ENCODE data around the gene SRP19. TPM values are rescaled to one million over a fixed set of nuclear protein-coding genes. Genes with fewer than 3 reads are reported as not detected.

Gene SRP19
- polyA plus RNA-seq (55.3 to 93.7 TPM (median 72.8 TPM) in 3 replicates), polyA minus RNA-seq (3.2 to 17.1 TPM (median 7.2 TPM) in 3 replicates)
- 69.6 TPM for polyA plus RNA-seq (2011; ENCODE audit: low read depth)
- 89.3 and 141 TPM in 2 replicates for polyA plus RNA-seq (2011; cell fraction: cytosol; rRNA removed)
- 42.5 and 77.9 TPM in 2 replicates for polyA plus RNA-seq (2011; cell fraction: nucleus; rRNA removed)
- polyA plus RNA-seq (2012; ENCODE audit: low replicate concordance) = 102 and 103 TPM in 2 replicates
- polyA minus RNA-seq (2011; cell fraction: cytosol; rRNA and poly(A)+ RNA removed) = 27.8 TPM
- 2.6 and 10.9 TPM in 2 replicates for polyA minus RNA-seq (2011; cell fraction: nucleus; rRNA and poly(A)+ RNA removed)

- TF ChIP-seq EZH2 (IDR thresholded peaks at IDR 0.05; ENCODE audit: low read length) (no peak), CTCF (optimal IDR thresholded peaks at IDR 0.05 in 1 of 3, IDR thresholded peaks at IDR 0.05 in 1 of 3, conservative IDR thresholded peaks at IDR 0.05 in 1 of 3; ENCODE audit: extremely low read depth in 1 of 3, insufficient read depth in 2 of 3, low read length in 3 of 3) (peak in 1 of 3 experiments; percentile 8)
- no peaks in the 10 kb centered on the region for H3K9me3 ChIP-seq (ENCODE audit: control insufficient read depth, low read depth, low read length)
- H3K79me2 ChIP-seq (ENCODE audit: control insufficient read depth, insufficient read depth, low read length) = peaks cover 40% of the 10 kb centered on the region
- H4K20me1 ChIP-seq (ENCODE audit: control insufficient read depth, extremely low read depth, insufficient read depth, low read length) = no peaks in the 10 kb centered on the region
- peaks cover 1 to 19% of the 10 kb centered on the region in 2 experiments for H3K36me3 ChIP-seq (ENCODE audit: control insufficient read depth in 2 of 2, extremely low read depth in 1 of 2, insufficient read depth in 2 of 2, low read length in 2 of 2)
- H3K4me2 ChIP-seq (ENCODE audit: control insufficient read depth, extremely low read depth, insufficient read depth, low read depth, low read length) = peak within 1 kb of the TSS; percentile 96
- DNase-seq (ENCODE audit: low read depth, low spot score) (peak; percentile 81), FAIRE-seq (peak; percentile 76)
- no peaks in the 10 kb centered on the region for H3K9me1 ChIP-seq (ENCODE audit: control insufficient read depth, extremely low read depth, insufficient read depth, low read length)
- dilution Hi-C loops (cut with MboI; ENCODE audit: extremely low pct_ligation_motif_present, low sequenced_read_pairs) = no loop called here
- peak within 1 kb of the TSS; percentile 92 for H2AFZ ChIP-seq (ENCODE audit: control insufficient read depth, low read length)
- H3K9ac ChIP-seq (ENCODE audit: control insufficient read depth, extremely low read depth, insufficient read depth, low read length) = peak within 1 kb of the TSS; percentile 97
- peak within 1 kb of the TSS; percentile 94 for H3K27ac ChIP-seq (ENCODE audit: control insufficient read depth, insufficient read depth, low read length)
- peak within 1 kb of the TSS; percentile 81 to 100 (median 99) for H3K4me3 ChIP-seq (ENCODE audit: control insufficient read depth in 2 of 3, extremely low read depth in 1 of 3, insufficient read depth in 2 of 3, low read depth in 1 of 3, low read length in 3 of 3)
- H3K27me3 ChIP-seq (ENCODE audit: control insufficient read depth, extremely low read depth, insufficient read depth, low read length) = no peaks in the 10 kb centered on the region
- peaks cover 23% of the 10 kb centered on the region for H3K4me1 ChIP-seq (ENCODE audit: control insufficient read depth, extremely low read depth, insufficient read depth, low read length)
These were observed at the start of gene SRP19 for GRCh38 chr5:112860929-112861637. Gene SRP19, plus strand, starts transcription at chr5:112861287. Its CDS starts 90 bp downstream, at chr5:112861377.

GRCh38 chr5:112812549-112812948 is 48.5 kb upstream of the SRP19 start:
- Histone ChIP-seq H3K27me3 (ENCODE audit: control insufficient read depth, extremely low read depth, insufficient read depth, low read length) (no peaks in the 10 kb centered on the region), H4K20me1 (ENCODE audit: control insufficient read depth, extremely low read depth, insufficient read depth, low read length) (no peaks in the 10 kb centered on the region), H3K9ac (ENCODE audit: control insufficient read depth, extremely low read depth, insufficient read depth, low read length) (no peak overlapping the region), H3K36me3 (ENCODE audit: control insufficient read depth in 2 of 2, extremely low read depth in 1 of 2, insufficient read depth in 2 of 2, low read length in 2 of 2) (no peaks in the 10 kb centered on the region), H3K9me1 (ENCODE audit: control insufficient read depth, extremely low read depth, insufficient read depth, low read length) (no peaks in the 10 kb centered on the region), H3K79me2 (ENCODE audit: control insufficient read depth, insufficient read depth, low read length) (no peaks in the 10 kb centered on the region), H2AFZ (ENCODE audit: control insufficient read depth, low read length) (no peak overlapping the region), H3K4me3 (ENCODE audit: control insufficient read depth in 2 of 3, extremely low read depth in 1 of 3, insufficient read depth in 2 of 3, low read depth in 1 of 3, low read length in 3 of 3) (no peak overlapping the region), H3K9me3 (ENCODE audit: control insufficient read depth, low read depth, low read length) (no peaks in the 10 kb centered on the region), H3K4me2 (ENCODE audit: control insufficient read depth, extremely low read depth, insufficient read depth, low read depth, low read length) (no peak overlapping the region), H3K4me1 (ENCODE audit: control insufficient read depth, extremely low read depth, insufficient read depth, low read length) (no peaks in the 10 kb centered on the region), H3K27ac (ENCODE audit: control insufficient read depth, insufficient read depth, low read length) (no peak overlapping the region)
- TF ChIP-seq EZH2 (IDR thresholded peaks at IDR 0.05; ENCODE audit: low read length) (no peak), CTCF (optimal IDR thresholded peaks at IDR 0.05 in 1 of 3, IDR thresholded peaks at IDR 0.05 in 1 of 3, conservative IDR thresholded peaks at IDR 0.05 in 1 of 3; ENCODE audit: extremely low read depth in 1 of 3, insufficient read depth in 2 of 3, low read length in 3 of 3) (no peak)
- DNase-seq (ENCODE audit: low read depth, low spot score) = no peak
- no peak for FAIRE-seq
- dilution Hi-C loops (cut with MboI; ENCODE audit: extremely low pct_ligation_motif_present, low sequenced_read_pairs) = no loop called here
